Nephron (organoid): ENCODE data around the gene LRFN2.

Source experiments
- H3K27ac Mint-ChIP-seq, 3 experiments: 2 replicates each; pipeline ENCODE4 v1.8.0; 2020; ENCODE audit warnings: mixed read lengths in 3 of 3, mild to moderate bottlenecking in 2 of 3, moderate library complexity in 1 of 3
- H3K27me3 Mint-ChIP-seq: 2 replicates; pipeline ENCODE4 v1.8.0; 2021; ENCODE audit warnings: low read depth, mild to moderate bottlenecking, moderate library complexity, mixed read lengths
- H3K36me3 Mint-ChIP-seq: 2 replicates; pipeline ENCODE4 v1.8.0; 2020; ENCODE audit warnings: low read depth, mixed read lengths
- H3K4me1 Mint-ChIP-seq: 2 replicates; pipeline ENCODE4 v1.8.0; 2020; ENCODE audit warnings: mixed read lengths
- H3K4me3 Mint-ChIP-seq, 3 experiments: 2 replicates each; pipeline ENCODE4 v1.8.0; 2020; ENCODE audit warnings: mild to moderate bottlenecking in 3 of 3, mixed read lengths in 3 of 3, moderate library complexity in 2 of 3
- H3K9me3 Mint-ChIP-seq: 2 replicates; pipeline ENCODE4 v1.8.0; 2020; ENCODE audit warnings: mixed read lengths
- CTCF ChIP-seq, 3 experiments: fragments of 200-600 bp; sonication (generic); IDR thresholded peaks; one replicate each; pipeline ENCODE4 v1.5.0; 2021; ENCODE audit warnings: antibody characterized with exemption in 3 of 3; ENCODE audit not compliant: unreplicated experiment in 3 of 3

The LRFN2 gene

DNA sequence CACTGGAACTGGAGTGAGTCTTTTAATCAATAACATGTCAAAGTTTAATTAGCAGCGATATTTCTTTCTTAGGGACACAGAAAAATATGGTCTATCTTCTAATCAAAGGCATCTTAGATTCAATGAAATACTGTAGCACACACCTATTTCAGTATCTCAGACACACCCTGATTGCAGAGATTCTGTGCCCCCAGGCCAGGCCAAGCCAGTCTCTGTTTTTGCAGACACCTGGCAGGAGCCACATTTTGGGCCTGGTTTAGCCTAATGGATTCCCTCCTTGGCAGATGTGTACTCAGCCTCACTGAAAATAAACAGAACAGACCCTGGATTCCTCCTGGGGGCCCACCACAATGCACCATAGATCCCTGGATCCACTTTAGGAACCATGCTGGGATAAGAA is 74.8 kb downstream of the LRFN2 start:
- H3K27me3 Mint-ChIP-seq: peaks cover 25% of the 10 kb centered on the region
- TF ChIP-seq CTCF (IDR thresholded peaks at IDR 0.05; ENCODE audit: unreplicated experiment in 3 of 3): no peak

DNA sequence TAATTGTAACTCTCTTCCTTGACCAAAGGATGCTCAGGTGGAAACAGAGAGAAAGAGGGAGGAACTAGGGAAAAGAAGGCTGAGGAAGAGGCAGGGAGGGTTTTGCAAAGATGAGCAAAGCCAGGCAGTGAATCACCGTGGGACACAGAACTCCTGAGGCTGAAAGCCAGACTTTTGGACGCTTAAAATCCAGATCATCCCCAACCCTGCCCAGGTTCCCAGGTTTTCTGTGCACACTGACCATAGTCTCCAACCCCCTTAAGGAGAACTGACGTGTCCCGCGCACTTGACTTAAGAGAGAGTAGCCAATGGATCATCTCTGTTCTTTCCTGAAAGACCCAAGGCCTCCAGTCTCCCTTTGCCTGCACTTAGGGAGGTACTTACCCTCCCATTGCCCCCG is 75.3 kb downstream of the LRFN2 start:
- Mint-ChIP-seq H3K27ac (no peak overlapping the region), H3K4me1 (no peaks in the 10 kb centered on the region), H3K4me3 (no peak overlapping the region), H3K36me3 (no peaks in the 10 kb centered on the region), H3K9me3 (no peaks in the 10 kb centered on the region), H3K27me3 (peaks cover 25% of the 10 kb centered on the region)
- TF ChIP-seq CTCF (IDR thresholded peaks at IDR 0.05; ENCODE audit: unreplicated experiment in 3 of 3): no peak

More for the DNA sequence above, 74.8 kb downstream of the LRFN2 start:
- no peaks in the 10 kb centered on the region for H3K4me1 Mint-ChIP-seq
- H3K4me3 Mint-ChIP-seq: no peak overlapping the region
- H3K27ac Mint-ChIP-seq: no peak overlapping the region
- no peaks in the 10 kb centered on the region for H3K9me3 Mint-ChIP-seq
- no peaks in the 10 kb centered on the region for H3K36me3 Mint-ChIP-seq

DNA sequence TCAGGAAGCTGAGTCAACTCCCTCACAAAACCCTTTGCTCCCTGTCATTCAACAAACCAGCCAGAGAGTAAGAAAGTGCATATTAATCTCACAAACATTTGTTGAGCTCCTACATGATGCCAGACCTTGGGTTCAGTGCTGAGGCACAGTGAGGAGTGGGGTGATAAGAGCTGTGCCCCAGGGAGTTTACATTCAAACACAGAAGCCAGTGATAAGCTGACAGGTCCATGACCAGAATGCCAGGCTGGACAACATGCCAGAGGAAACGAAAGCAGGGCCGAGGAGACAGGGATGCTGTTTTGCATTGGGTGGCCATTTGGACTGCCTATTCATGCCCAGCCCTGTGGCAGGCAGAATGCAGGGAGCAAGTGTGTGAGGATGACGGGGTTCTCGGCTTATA is 76.7 kb downstream of the LRFN2 start:
- H3K9me3 Mint-ChIP-seq: no peaks in the 10 kb centered on the region
- H3K27me3 Mint-ChIP-seq: peaks cover 25% of the 10 kb centered on the region
- H3K27ac Mint-ChIP-seq: no peak overlapping the region
- H3K4me3 Mint-ChIP-seq: no peak overlapping the region
- no peak for TF ChIP-seq CTCF (IDR thresholded peaks at IDR 0.05; ENCODE audit: unreplicated experiment in 3 of 3)
- H3K4me1 Mint-ChIP-seq: no peaks in the 10 kb centered on the region
- H3K36me3 Mint-ChIP-seq: no peaks in the 10 kb centered on the region

GRCh38 chr6:40509716-40510260 is 77.4 kb downstream of the LRFN2 start:
- Mint-ChIP-seq H3K4me3 (no peak overlapping the region), H3K4me1 (no peaks in the 10 kb centered on the region), H3K27me3 (peaks cover 25% of the 10 kb centered on the region), H3K36me3 (no peaks in the 10 kb centered on the region), H3K27ac (no peak overlapping the region), H3K9me3 (no peaks in the 10 kb centered on the region)
- TF ChIP-seq CTCF (IDR thresholded peaks at IDR 0.05; ENCODE audit: unreplicated experiment in 3 of 3): no peak

DNA sequence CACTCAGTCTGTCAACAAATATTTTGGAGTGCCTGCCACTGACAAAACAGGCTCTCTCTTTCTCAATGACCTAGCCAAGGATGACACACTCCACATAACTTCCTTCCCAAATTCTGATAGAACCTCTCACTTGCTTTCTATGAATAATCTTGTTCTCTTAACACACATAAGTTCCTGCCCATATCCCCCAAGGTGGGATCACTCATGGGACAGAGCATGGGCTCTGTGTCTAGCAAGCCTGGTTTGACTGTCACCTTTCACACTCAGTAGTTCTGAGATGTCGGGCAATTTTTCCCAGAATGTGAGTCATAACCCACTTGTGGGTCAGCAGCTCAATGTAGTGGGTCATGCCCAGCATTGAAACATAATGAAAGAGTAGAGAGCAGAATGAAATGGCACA is 78.1 kb downstream of the LRFN2 start:
- Mint-ChIP-seq H3K27me3 (peaks cover 29% of the 10 kb centered on the region), H3K4me1 (no peaks in the 10 kb centered on the region), H3K4me3 (no peak overlapping the region), H3K36me3 (no peaks in the 10 kb centered on the region), H3K9me3 (no peaks in the 10 kb centered on the region), H3K27ac (no peak overlapping the region)
- no peak for TF ChIP-seq CTCF (IDR thresholded peaks at IDR 0.05; ENCODE audit: unreplicated experiment in 3 of 3)

DNA sequence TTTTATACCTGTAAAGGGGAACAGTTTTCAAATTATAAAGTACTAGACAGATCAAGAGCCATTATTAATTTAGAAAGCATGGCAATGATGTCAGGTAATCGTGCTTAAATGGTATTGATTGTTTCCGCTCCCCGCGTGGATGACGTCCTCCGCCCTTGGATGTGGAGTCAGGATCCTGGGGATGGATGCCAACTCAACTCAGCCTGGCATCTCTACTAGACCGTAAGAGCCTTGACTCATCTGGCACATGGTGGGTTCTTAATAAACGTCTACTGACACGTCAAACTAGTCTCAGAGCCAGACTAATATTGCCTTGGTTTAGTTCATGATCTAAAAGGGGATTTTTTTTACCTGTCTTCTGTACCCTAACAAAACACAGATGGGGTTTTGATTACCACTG is 80.2 kb downstream of the LRFN2 start:
- Mint-ChIP-seq H3K27ac (no peak overlapping the region), H3K4me3 (no peak overlapping the region), H3K4me1 (no peaks in the 10 kb centered on the region), H3K9me3 (no peaks in the 10 kb centered on the region), H3K36me3 (no peaks in the 10 kb centered on the region), H3K27me3 (peaks cover 30% of the 10 kb centered on the region)
- TF ChIP-seq CTCF (IDR thresholded peaks at IDR 0.05; ENCODE audit: unreplicated experiment in 3 of 3): no peak
